Activated CD4-positive, alpha-beta T cell treated with anti-CD3 and anti-CD28 coated beads, Interleukin-10, Interleukin-2, amounts not matched to agents 100 ng/mL and 50 ng/mL, durations not matched to agents 16 hours and 8 hours (primary cell): ENCODE results near the gene NEU4.
"Not testable (repeated sequence)": the region's sequence is repeated elsewhere in the genome, so short reads cannot be mapped to it uniquely, and the experiment has no call there.

Experiments used
- DNase-seq: peaks from one replicate; pipeline ENCODE4 v3.0.0-alpha.2; 2020

Gene NEU4

GRCh38 chr2:241808721-241809382, at the start of gene NEU4:
Gene NEU4 (plus strand): TSS chr2:241809193. CDS start chr2:241814485, 5,292 bp downstream.
- no peak for DNase-seq

- not testable (repeated sequence) for DNase-seq
Measured at GRCh38 chr2:241759893-241760292, 49.1 kb upstream of the NEU4 start.

- no peak for DNase-seq
Measured at GRCh38 chr2:241760301-241760771, 48.7 kb upstream of the NEU4 start.

- DNase-seq: peak; percentile 47
Measured at GRCh38 chr2:241762321-241762932, 46.6 kb upstream of the NEU4 start.

- peak; percentile 95 for DNase-seq
Measured at GRCh38 chr2:241762933-241763369, 46.0 kb upstream of the NEU4 start.

GRCh38 chr2:241763551-241764274, 45.3 kb upstream of the NEU4 start:
- DNase-seq: peak; percentile 64

- DNase-seq: peak; percentile 35
Measured at GRCh38 chr2:241764275-241765241, 44.4 kb upstream of the NEU4 start.

- DNase-seq: no peak
Measured at GRCh38 chr2:241767464-241768250, 41.3 kb upstream of the NEU4 start.

GRCh38 chr2:241768251-241768711, 40.7 kb upstream of the NEU4 start:
- no peak for DNase-seq

GRCh38 chr2:241768850-241769249, 40.1 kb upstream of the NEU4 start:
- no peak for DNase-seq

- no peak for DNase-seq
Measured at GRCh38 chr2:241769819-241770184, 39.2 kb upstream of the NEU4 start.

GRCh38 chr2:241770185-241770935, 38.6 kb upstream of the NEU4 start:
- DNase-seq: no peak

- DNase-seq: no peak
Measured at GRCh38 chr2:241770936-241771285, 38.1 kb upstream of the NEU4 start.

- no peak for DNase-seq
Measured at GRCh38 chr2:241771286-241772062, 37.5 kb upstream of the NEU4 start.

- peak; percentile 61 for DNase-seq
Measured at GRCh38 chr2:241772063-241772499, 36.9 kb upstream of the NEU4 start.

- DNase-seq: no peak
Measured at GRCh38 chr2:241773511-241774418, 35.2 kb upstream of the NEU4 start.

- DNase-seq: no peak
Measured at GRCh38 chr2:241774419-241775222, 34.4 kb upstream of the NEU4 start.
